BJ (cell line): ENCODE data around the gene OBSCN. TPM values are rescaled to one million over a fixed set of nuclear protein-coding genes. Genes with fewer than 3 reads are reported as not detected.

Experiments
- CTCF ChIA-PET: fragments of 350-600 bp; formaldehyde crosslinking; extraction: SDS; loops from one replicate; lab custom pipeline; 2021; ENCODE audit warnings: antibody characterized with exemption, inconsistent platforms; lab: Yijun Ruan, JAX
- POLR2A ChIA-PET: fragments of 300-600 bp; sonication (Branson Sonifier 250); formaldehyde crosslinking; extraction: SDS; loops from one replicate; lab custom pipeline; 2021; ENCODE audit warnings: antibody characterized with exemption; lab: Charles Lee
- DNase-seq: peaks from one replicate; pipeline ENCODE4 v3.0.0-alpha.2; 2011; ENCODE audit warnings: low read depth
- H3K27me3 ChIP-seq: 2 replicates; pipeline ENCODE4 v1.6.0; 2011; ENCODE audit warnings: low read length; ENCODE audit not compliant: control insufficient read depth, insufficient read depth
- H3K36me3 ChIP-seq: 2 replicates; pipeline ENCODE4 v1.5.1; 2011; ENCODE audit warnings: low read length; ENCODE audit not compliant: control insufficient read depth, insufficient read depth
- H3K4me3 ChIP-seq: 2 replicates; pipeline ENCODE4 v1.5.1; 2011; ENCODE audit warnings: low read depth, mild to moderate bottlenecking, control low read depth, low read length
- polyA plus RNA-seq: library from polyadenylated mRNA; depleted of rRNA; stranded (reverse); fragments of >200 nt; gene quantifications from 2 replicates; pipeline ENCODE4 v1.2.3, GENCODE V29; 2011
- TF ChIP-seq, protein P1 (sequence below): IDR thresholded peaks from 2 replicates; pipeline ENCODE4 v1.5.1; 2011; ENCODE audit warnings: low read depth, mild to moderate bottlenecking, control low read depth, inconsistent platforms, low read length, moderate library complexity; ENCODE audit not compliant: insufficient read depth

The OBSCN gene
- polyA plus RNA-seq, 1 experiment: 2.9 TPM

DNA sequence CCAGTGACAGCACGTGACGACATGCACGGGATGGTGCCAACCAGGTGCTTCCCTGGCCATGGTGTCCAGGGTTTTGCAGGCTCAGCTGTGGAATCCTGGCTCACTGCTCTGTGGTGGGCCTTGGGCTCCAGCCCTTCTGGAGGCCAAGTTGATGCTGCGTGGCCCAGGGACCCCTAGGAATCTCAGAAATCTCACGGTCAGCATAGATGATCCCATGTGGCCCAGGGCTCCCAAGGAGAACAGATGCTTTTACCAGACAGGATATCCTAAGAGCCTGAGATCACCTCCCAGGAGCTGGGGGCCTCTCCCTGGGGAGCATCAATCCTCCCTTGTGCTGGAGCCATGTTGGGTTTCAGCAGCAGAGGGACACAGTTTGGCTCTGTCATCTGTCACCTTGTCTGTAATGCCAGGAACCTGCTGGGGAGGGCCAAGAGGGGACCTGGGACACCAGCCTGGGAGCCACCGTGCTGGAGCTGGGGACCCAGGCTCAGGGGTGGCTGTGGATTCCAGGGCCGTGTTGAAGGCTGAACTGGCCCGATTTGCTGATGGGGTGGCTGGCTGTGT, 134.9 kb downstream of the OBSCN start:
- Histone ChIP-seq H3K27me3 (no peaks in the 10 kb centered on the region; the same call in 1 of the 2 replicates), H3K36me3 (no peaks in the 10 kb centered on the region; the same call in 1 of the 2 replicates), H3K4me3 (no peak overlapping the region)
- CTCF ChIA-PET: interaction anchor here (1.6 kb wide), 1 partner anchor 15 kb away, joined by 3 read pairs; no protein-coding TSS in a partner anchor
- TF ChIP-seq, protein P1, sequence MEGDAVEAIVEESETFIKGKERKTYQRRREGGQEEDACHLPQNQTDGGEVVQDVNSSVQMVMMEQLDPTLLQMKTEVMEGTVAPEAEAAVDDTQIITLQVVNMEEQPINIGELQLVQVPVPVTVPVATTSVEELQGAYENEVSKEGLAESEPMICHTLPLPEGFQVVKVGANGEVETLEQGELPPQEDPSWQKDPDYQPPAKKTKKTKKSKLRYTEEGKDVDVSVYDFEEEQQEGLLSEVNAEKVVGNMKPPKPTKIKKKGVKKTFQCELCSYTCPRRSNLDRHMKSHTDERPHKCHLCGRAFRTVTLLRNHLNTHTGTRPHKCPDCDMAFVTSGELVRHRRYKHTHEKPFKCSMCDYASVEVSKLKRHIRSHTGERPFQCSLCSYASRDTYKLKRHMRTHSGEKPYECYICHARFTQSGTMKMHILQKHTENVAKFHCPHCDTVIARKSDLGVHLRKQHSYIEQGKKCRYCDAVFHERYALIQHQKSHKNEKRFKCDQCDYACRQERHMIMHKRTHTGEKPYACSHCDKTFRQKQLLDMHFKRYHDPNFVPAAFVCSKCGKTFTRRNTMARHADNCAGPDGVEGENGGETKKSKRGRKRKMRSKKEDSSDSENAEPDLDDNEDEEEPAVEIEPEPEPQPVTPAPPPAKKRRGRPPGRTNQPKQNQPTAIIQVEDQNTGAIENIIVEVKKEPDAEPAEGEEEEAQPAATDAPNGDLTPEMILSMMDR: no peak
- DNase-seq: no peak
- POLR2A ChIA-PET: no interaction called here

DNA sequence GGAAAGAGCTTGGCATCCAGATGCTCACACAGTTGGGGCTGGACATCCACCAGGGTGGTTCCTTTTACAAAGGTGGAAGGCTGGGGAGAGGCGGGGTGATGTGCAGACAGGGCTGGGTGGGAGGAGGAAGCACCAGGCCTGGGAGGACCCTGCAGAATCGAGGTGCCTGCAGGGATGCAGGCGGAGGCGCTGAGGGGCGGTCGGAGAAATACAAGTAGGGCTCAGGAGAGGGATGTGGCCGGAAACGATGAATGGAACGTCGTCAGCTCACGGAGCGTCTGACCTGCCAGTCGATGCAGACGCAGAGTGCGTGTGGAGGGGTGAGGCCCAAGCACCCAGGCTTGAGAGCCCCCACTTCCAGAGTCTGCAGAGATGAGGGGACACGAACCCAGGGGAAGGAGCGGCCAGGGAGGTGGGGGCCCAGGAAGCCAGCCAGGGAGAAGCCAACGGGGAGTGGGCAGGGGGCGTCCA, 135.4 kb downstream of the OBSCN start:
- DNase-seq: no peak
- Histone ChIP-seq H3K4me3 (no peak overlapping the region), H3K27me3 (no peaks in the 10 kb centered on the region; the same call in 1 of the 2 replicates), H3K36me3 (no peaks in the 10 kb centered on the region; the same call in 1 of the 2 replicates)
- ChIA-PET POLR2A (no interaction called here), CTCF (no interaction called here)
- TF ChIP-seq, protein P1: no peak

DNA sequence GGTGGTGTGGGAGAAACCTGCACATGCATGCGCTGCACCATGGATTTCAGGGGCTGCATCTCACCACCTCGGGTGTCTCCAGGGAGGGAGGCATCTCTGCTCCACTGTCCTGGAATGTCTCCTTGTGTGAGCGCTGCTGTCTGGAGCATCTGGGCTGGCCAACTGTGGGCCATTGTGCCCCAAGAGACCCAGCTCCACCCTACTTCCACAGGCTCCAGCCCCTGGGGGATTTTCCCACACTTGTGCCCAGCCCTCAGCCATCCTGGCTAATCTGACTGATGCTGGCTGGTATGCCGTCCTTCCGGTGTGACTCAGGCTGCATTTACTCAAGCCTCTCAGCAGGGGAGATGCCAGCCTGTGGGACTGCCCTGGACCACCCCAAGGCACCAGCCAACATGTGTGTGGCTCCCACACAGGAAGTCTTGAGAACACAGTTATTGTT, 136.8 kb downstream of the OBSCN start:
- Histone ChIP-seq H3K27me3 (no peaks in the 10 kb centered on the region; the same call in none of the 2 replicates), H3K4me3 (no peak overlapping the region), H3K36me3 (no peaks in the 10 kb centered on the region)
- TF ChIP-seq, protein P1: no peak
- CTCF ChIA-PET: interaction anchor here (1.2 kb wide), 1 partner anchor 36 kb away, joined by 3 read pairs; no protein-coding TSS in a partner anchor
- DNase-seq: no peak
- POLR2A ChIA-PET: no interaction called here

DNA sequence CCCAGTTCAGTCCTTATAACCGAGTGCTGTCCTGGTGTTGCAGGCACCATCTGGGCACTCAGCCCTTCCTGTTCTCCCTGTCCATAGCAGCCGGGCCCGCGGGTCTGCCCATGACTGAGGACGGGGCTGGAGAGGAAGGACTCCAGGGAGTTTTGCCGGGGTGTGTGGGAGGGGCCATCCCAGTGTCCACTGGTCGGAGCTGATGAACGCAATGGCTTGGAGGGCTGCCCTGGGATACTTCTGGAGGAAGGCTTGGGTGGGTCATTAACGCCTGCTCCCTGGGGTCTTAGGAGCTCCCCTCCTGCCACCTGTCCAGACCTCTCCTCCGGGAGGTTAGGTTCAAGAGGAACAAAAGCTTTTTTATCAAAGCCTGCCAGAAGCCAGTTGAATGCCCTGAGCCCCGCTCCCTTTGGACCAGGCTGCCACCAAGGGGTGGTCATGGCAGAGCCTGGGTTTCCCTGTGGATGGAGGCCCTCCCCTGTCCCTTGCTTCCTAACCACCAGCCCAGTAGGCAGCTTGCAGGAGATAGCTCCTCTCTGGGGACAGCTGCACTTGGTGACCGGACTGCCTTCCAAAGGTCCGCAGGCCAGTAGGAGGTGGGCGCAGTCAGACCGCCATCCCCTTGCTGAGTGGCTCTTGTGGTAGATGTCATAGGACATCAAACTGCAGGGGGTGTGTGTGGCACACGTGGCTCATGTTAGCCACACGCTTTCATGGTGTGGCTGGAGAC, 137.5 kb downstream of the OBSCN start:
- no peak for DNase-seq
- TF ChIP-seq, protein P1: no peak
- no peaks in the 10 kb centered on the region; the same call in none of the 2 replicates for H3K27me3 ChIP-seq
- POLR2A ChIA-PET: no interaction called here
- CTCF ChIA-PET: interaction anchor here (1.2 kb wide), 1 partner anchor 37 kb away, joined by 3 read pairs; no protein-coding TSS in a partner anchor
- H3K4me3 ChIP-seq: no peak overlapping the region
- H3K36me3 ChIP-seq: no peaks in the 10 kb centered on the region

DNA sequence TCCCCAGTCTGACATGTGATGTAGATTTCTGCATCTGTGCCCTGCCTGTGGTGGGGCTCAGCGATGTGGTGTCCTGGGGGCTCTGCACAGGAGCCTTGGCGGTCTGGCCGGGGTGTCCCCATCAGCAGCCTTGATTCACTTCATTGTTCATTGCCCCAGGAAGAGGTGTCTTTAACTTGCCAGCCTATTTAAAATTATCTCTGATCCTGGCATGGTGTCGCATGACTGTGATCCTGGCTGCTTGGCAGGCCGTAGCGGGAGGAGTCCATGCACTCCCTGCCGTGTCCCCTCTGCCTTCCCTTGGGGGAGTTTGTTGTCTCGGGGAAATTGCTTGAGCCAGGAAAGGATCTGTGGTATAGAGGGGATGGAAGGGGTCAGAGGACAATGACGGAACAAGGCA, 138.9 kb downstream of the OBSCN start:
- H3K36me3 ChIP-seq: no peaks in the 10 kb centered on the region
- CTCF ChIA-PET: no interaction called here
- H3K4me3 ChIP-seq: no peak overlapping the region
- DNase-seq: no peak
- POLR2A ChIA-PET: no interaction called here
- H3K27me3 ChIP-seq: no peaks in the 10 kb centered on the region; the same call in none of the 2 replicates
- TF ChIP-seq, protein P1: no peak
